Astrocyte of the cerebellum (primary cell): Measurements from ENCODE around the gene CLDN7.

ENCODE experiments used
- DNase-seq: peaks from one replicate; pipeline ENCODE4 v3.0.0-alpha.2; 2011; ENCODE audit warnings: low read depth
- H3K4me3 ChIP-seq: 2 replicates; pipeline ENCODE4 v1.5.1; 2011; ENCODE audit warnings: mild to moderate bottlenecking, low read depth, low read length, moderate library complexity
- in situ Hi-C: cut with HindIII; loops from 2 replicates; pipeline ENCODE4 v1.10.0; 2017; ENCODE audit warnings: low sequenced_read_pairs
- TF ChIP-seq, protein P1 (sequence below): IDR thresholded peaks from 2 replicates; pipeline ENCODE4 v1.5.1; 2012; ENCODE audit warnings: low read length, low read depth, moderate library complexity, mild to moderate bottlenecking; ENCODE audit errors: missing control alignments

Gene CLDN7

GRCh38 chr17:7215136-7215638 is 47.1 kb downstream of the CLDN7 start:
- TF ChIP-seq, protein P1, sequence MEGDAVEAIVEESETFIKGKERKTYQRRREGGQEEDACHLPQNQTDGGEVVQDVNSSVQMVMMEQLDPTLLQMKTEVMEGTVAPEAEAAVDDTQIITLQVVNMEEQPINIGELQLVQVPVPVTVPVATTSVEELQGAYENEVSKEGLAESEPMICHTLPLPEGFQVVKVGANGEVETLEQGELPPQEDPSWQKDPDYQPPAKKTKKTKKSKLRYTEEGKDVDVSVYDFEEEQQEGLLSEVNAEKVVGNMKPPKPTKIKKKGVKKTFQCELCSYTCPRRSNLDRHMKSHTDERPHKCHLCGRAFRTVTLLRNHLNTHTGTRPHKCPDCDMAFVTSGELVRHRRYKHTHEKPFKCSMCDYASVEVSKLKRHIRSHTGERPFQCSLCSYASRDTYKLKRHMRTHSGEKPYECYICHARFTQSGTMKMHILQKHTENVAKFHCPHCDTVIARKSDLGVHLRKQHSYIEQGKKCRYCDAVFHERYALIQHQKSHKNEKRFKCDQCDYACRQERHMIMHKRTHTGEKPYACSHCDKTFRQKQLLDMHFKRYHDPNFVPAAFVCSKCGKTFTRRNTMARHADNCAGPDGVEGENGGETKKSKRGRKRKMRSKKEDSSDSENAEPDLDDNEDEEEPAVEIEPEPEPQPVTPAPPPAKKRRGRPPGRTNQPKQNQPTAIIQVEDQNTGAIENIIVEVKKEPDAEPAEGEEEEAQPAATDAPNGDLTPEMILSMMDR, result no peak
- H3K4me3 ChIP-seq, result peak overlapping the region; percentile 53
- in situ Hi-C loops, result no loop called here
- DNase-seq, result no peak

GRCh38 chr17:7214300-7215135 is 47.8 kb downstream of the CLDN7 start:
- DNase-seq, result peak; percentile 95
- H3K4me3 ChIP-seq, result peak overlapping the region; percentile 53
- in situ Hi-C loops, result no loop called here
- TF ChIP-seq, protein P1, result peak; percentile 65

GRCh38 chr17:7213895-7214299 is 48.4 kb downstream of the CLDN7 start:
- TF ChIP-seq, protein P1, result peak; percentile 70
- in situ Hi-C loops, result no loop called here
- H3K4me3 ChIP-seq, result peak overlapping the region; percentile 53
- DNase-seq, result peak; percentile 49

GRCh38 chr17:7211491-7212273 is 50.6 kb downstream of the CLDN7 start:
- in situ Hi-C loops, result no loop called here
- TF ChIP-seq, protein P1, result no peak
- DNase-seq, result no peak
- H3K4me3 ChIP-seq, result peak overlapping the region; percentile 21
